WTC11 (cell line): ENCODE measurements around the gene CASQ2. TPM values are rescaled to one million over a fixed set of nuclear protein-coding genes. Genes with fewer than 3 reads are reported as not detected.
A peak's percentile ranks its signal among the peaks of the same experiment; 100 is the strongest.

Source experiments
- ATAC-seq: fragments of 200-7000 bp; cut with Tn5 transposase; 2 replicates; pipeline ENCODE4 v1.10.0; 2021; ENCODE audit warnings: mild to moderate bottlenecking, moderate library complexity
- CTCF ChIA-PET: fragments of 300-600 bp; sonication (Branson Sonifier 250); formaldehyde crosslinking; loops from one replicate; lab custom pipeline; 2021; ENCODE audit warnings: antibody characterized with exemption; lab: Charles Lee
- POLR2A ChIA-PET: fragments of 350-600 bp; sonication (Branson Sonifier 250); formaldehyde crosslinking; loops from one replicate; lab custom pipeline; 2021; ENCODE audit warnings: antibody characterized with exemption; lab: Charles Lee
- DNase-seq: peaks from one replicate; pipeline ENCODE4 v3.0.0; 2021; ENCODE audit warnings: low spot score
- H3K27ac Mint-ChIP-seq: 2 replicates; pipeline ENCODE4 v1.8.0; 2021; ENCODE audit warnings: mixed read lengths
- H3K27me3 Mint-ChIP-seq: 2 replicates; pipeline ENCODE4 v1.8.0; 2021; ENCODE audit warnings: low read depth, mild to moderate bottlenecking, moderate library complexity, mixed read lengths
- H3K36me3 Mint-ChIP-seq: 2 replicates; pipeline ENCODE4 v1.8.0; 2021; ENCODE audit warnings: mixed read lengths
- H3K4me1 Mint-ChIP-seq: 2 replicates; pipeline ENCODE4 v1.8.0; 2022; ENCODE audit warnings: mixed read lengths
- H3K4me3 Mint-ChIP-seq: 2 replicates; pipeline ENCODE4 v1.8.0; 2021; ENCODE audit warnings: mild to moderate bottlenecking, moderate library complexity, mixed read lengths
- H3K9me3 Mint-ChIP-seq: 2 replicates; pipeline ENCODE4 v1.8.0; 2021; ENCODE audit warnings: mixed read lengths
- ATF3 ChIP-seq: sonication (generic); formaldehyde crosslinking; conservative IDR thresholded peaks from 2 replicates; pipeline ENCODE4 v1.8.1; 2022; ENCODE audit warnings: mild to moderate bottlenecking, missing genetic modification reagents
- CBFB ChIP-seq: sonication (generic); formaldehyde crosslinking; IDR thresholded peaks from 2 replicates; pipeline ENCODE4 v1.8.1; 2022; ENCODE audit warnings: mild to moderate bottlenecking, low read depth, missing genetic modification reagents
- EMX1 ChIP-seq: fragments of 250-450 bp; sonication (Bioruptor Pico); IDR thresholded peaks from 2 replicates; pipeline ENCODE4 v1.8.0; 2021; ENCODE audit warnings: mild to moderate bottlenecking
- ETV6 ChIP-seq: sonication (generic); formaldehyde crosslinking; IDR thresholded peaks from 2 replicates; pipeline ENCODE4 v1.8.1; 2022; ENCODE audit warnings: mild to moderate bottlenecking, missing genetic modification reagents
- FOXK1 ChIP-seq: sonication (generic); formaldehyde crosslinking; IDR thresholded peaks from 2 replicates; pipeline ENCODE4 v1.8.0; 2022; ENCODE audit warnings: mild to moderate bottlenecking, moderate library complexity, missing genetic modification reagents
- FOXP4 ChIP-seq: sonication (generic); formaldehyde crosslinking; IDR thresholded peaks from 2 replicates; pipeline ENCODE4 v1.8.0; 2022; ENCODE audit warnings: mild to moderate bottlenecking, missing genetic modification reagents
- HMGA2 ChIP-seq: fragments of 250-450 bp; sonication (Bioruptor Pico); IDR thresholded peaks from 2 replicates; pipeline ENCODE4 v1.4.0; 2021; ENCODE audit warnings: mild to moderate bottlenecking, moderate library complexity
- JUN ChIP-seq: sonication (generic); formaldehyde crosslinking; IDR thresholded peaks from 2 replicates; pipeline ENCODE4 v1.8.0; 2023; ENCODE audit warnings: mild to moderate bottlenecking, missing genetic modification reagents
- MAX ChIP-seq: sonication (generic); formaldehyde crosslinking; IDR thresholded peaks from 2 replicates; pipeline ENCODE4 v1.8.0; 2022; ENCODE audit warnings: mild to moderate bottlenecking, missing genetic modification reagents
- MXD4 ChIP-seq: fragments of 250-450 bp; sonication (Bioruptor Pico); IDR thresholded peaks from 2 replicates; pipeline ENCODE4 v1.8.0; 2021; ENCODE audit warnings: mild to moderate bottlenecking, moderate library complexity, borderline replicate concordance
- NFE2L1 ChIP-seq: sonication (generic); formaldehyde crosslinking; IDR thresholded peaks from 2 replicates; pipeline ENCODE4 v1.8.1; 2023; ENCODE audit warnings: missing genetic modification reagents
- NR3C1 ChIP-seq: sonication (generic); formaldehyde crosslinking; conservative IDR thresholded peaks from 2 replicates; pipeline ENCODE4 v1.8.1; 2023; ENCODE audit warnings: low read depth, mild to moderate bottlenecking, missing genetic modification reagents
- PRRX2 ChIP-seq: fragments of 250-450 bp; sonication (Bioruptor Pico); IDR thresholded peaks from 2 replicates; pipeline ENCODE4 v1.8.0; 2021; ENCODE audit warnings: mild to moderate bottlenecking
- SP1 ChIP-seq: sonication (generic); formaldehyde crosslinking; conservative IDR thresholded peaks from 2 replicates; pipeline ENCODE4 v1.8.1; 2022; ENCODE audit warnings: missing genetic modification reagents
- TEAD1 ChIP-seq: sonication (generic); formaldehyde crosslinking; IDR thresholded peaks from 2 replicates; pipeline ENCODE4 v1.8.0; 2022; ENCODE audit warnings: mild to moderate bottlenecking, missing genetic modification reagents
- USF2 ChIP-seq: sonication (generic); formaldehyde crosslinking; IDR thresholded peaks from 2 replicates; pipeline ENCODE4 v1.8.1; 2023; ENCODE audit warnings: mild to moderate bottlenecking, missing genetic modification reagents, moderate library complexity
- ZBTB21 ChIP-seq: sonication (generic); formaldehyde crosslinking; IDR thresholded peaks from 2 replicates; pipeline ENCODE4 v1.8.1; 2023; ENCODE audit warnings: mild to moderate bottlenecking, missing genetic modification reagents, borderline replicate concordance
- ZBTB43 ChIP-seq: sonication (generic); formaldehyde crosslinking; IDR thresholded peaks from 2 replicates; pipeline ENCODE4 v1.8.1; 2023; ENCODE audit warnings: mild to moderate bottlenecking, missing genetic modification reagents
- ZNF317 ChIP-seq: sonication (generic); formaldehyde crosslinking; IDR thresholded peaks from 2 replicates; pipeline ENCODE4 v1.8.1; 2023; ENCODE audit warnings: low read depth, mild to moderate bottlenecking, moderate library complexity, missing genetic modification reagents, borderline replicate concordance
- ZNF423 ChIP-seq: fragments of 250-450 bp; sonication (Bioruptor Pico); IDR thresholded peaks from 2 replicates; pipeline ENCODE4 v2.1.2; 2022; ENCODE audit warnings: mild to moderate bottlenecking, moderate library complexity
- total RNA-seq: library from RNA; stranded (reverse); gene quantifications from 3 replicates; pipeline ENCODE4 v1.2.3, GENCODE V29; 2021

CASQ2 gene
- total RNA-seq, 1 experiment from 2014 or later = not detected

- H3K4me1 Mint-ChIP-seq = peaks cover 33% of the 10 kb centered on the region
- TF ChIP-seq SP1 (no peak), CBFB (CRISPR knock-in tag) (no peak), NFE2L1 (no peak), MXD4 (no peak), NR3C1 (CRISPR knock-in tag) (no peak), USF2 (CRISPR knock-in tag) (no peak), TEAD1 (CRISPR knock-in tag) (no peak), ZNF423 (CRISPR knock-in tag) (no peak), ATF3 (CRISPR knock-in tag) (no peak), PRRX2 (CRISPR knock-in tag) (no peak), ZBTB21 (CRISPR knock-in tag) (no peak), ETV6 (CRISPR knock-in tag) (no peak), ZBTB43 (CRISPR knock-in tag) (no peak), JUN (CRISPR knock-in tag) (no peak), EMX1 (no peak), FOXK1 (CRISPR knock-in tag) (no peak), FOXP4 (CRISPR knock-in tag) (no peak)
- ChIA-PET POLR2A (no interaction called here), CTCF (interaction anchor here (0.7 to 2.4 kb wide), 4 partner anchors 20 to 58 kb away, joined by 3 to 15 read pairs (median 6); no protein-coding TSS in a partner anchor)
- peak overlapping the region; percentile 83; the same call in 1 of the 2 replicates for H3K27ac Mint-ChIP-seq
- no peaks in the 10 kb centered on the region; the same call in 1 of the 2 replicates for H3K27me3 Mint-ChIP-seq
- H3K9me3 Mint-ChIP-seq = no peaks in the 10 kb centered on the region
- DNase-seq = no peak
- ATAC-seq = peak; percentile 75
- H3K36me3 Mint-ChIP-seq = peaks cover 35% of the 10 kb centered on the region
- H3K4me3 Mint-ChIP-seq = no peak overlapping the region
Measured at GRCh38 chr1:115660151-115660550, 108.4 kb downstream of the CASQ2 start.

GRCh38 chr1:115658646-115659045 lies 109.9 kb downstream of the CASQ2 start:
- H3K4me3 Mint-ChIP-seq = no peak overlapping the region
- H3K9me3 Mint-ChIP-seq = no peaks in the 10 kb centered on the region
- H3K27ac Mint-ChIP-seq = peak overlapping the region; percentile 72
- no peaks in the 10 kb centered on the region; the same call in 1 of the 2 replicates for H3K27me3 Mint-ChIP-seq
- CTCF ChIA-PET = interaction anchor here (0.8 to 1.3 kb wide), 2 partner anchors 48 to 106 kb away, joined by 3 to 5 read pairs; no protein-coding TSS in a partner anchor
- ATAC-seq = no peak
- peaks cover 48% of the 10 kb centered on the region for H3K4me1 Mint-ChIP-seq
- TF ChIP-seq MAX (CRISPR knock-in tag) (no peak), HMGA2 (CRISPR knock-in tag) (no peak), ZNF317 (CRISPR knock-in tag) (no peak)
- no peak for DNase-seq
- POLR2A ChIA-PET = no interaction called here
- H3K36me3 Mint-ChIP-seq = peaks cover 25% of the 10 kb centered on the region
